Breast epithelium (tissue), 3 donors: ENCODE data around the gene KTI12.

Source experiments
- POLR2A ChIP-seq: fragments of 450-650 bp; IDR thresholded peaks from one replicate; pipeline ENCODE4 v1.6.1; 2016; ENCODE audit warnings: antibody characterized with exemption, mild to moderate bottlenecking, moderate library complexity
- TF ChIP-seq, protein P1 (sequence below), 3 donors: fragments of 450-650 bp; IDR thresholded peaks; one replicate each; pipeline ENCODE4 v1.5.1; 2016 to 2017; ENCODE audit warnings: antibody characterized with exemption in 3 of 3, mild to moderate bottlenecking in 3 of 3, moderate library complexity in 3 of 3

DNA sequence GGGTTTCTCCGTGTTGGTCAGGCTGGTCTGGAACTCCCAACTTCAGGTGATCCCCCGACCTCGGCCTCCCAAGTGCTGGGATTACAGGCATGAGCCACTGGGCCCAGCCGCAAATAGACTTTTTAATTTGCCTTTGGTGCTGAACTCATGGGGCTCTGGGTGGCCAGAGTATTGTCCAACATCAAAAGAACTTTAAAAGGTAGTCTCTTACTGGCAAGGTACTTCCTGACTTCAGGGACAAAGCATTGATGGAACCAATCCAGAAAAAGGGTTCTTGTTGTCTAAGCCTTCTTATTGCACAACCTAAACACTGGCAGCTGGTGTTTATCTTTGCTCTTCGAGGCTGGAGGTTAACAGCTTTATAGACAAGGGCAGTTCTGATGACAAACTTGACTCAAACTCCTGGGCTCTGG lies 3.8 kb upstream of the KTI12 start:
- no peak for TF ChIP-seq POLR2A
- TF ChIP-seq, protein P1, sequence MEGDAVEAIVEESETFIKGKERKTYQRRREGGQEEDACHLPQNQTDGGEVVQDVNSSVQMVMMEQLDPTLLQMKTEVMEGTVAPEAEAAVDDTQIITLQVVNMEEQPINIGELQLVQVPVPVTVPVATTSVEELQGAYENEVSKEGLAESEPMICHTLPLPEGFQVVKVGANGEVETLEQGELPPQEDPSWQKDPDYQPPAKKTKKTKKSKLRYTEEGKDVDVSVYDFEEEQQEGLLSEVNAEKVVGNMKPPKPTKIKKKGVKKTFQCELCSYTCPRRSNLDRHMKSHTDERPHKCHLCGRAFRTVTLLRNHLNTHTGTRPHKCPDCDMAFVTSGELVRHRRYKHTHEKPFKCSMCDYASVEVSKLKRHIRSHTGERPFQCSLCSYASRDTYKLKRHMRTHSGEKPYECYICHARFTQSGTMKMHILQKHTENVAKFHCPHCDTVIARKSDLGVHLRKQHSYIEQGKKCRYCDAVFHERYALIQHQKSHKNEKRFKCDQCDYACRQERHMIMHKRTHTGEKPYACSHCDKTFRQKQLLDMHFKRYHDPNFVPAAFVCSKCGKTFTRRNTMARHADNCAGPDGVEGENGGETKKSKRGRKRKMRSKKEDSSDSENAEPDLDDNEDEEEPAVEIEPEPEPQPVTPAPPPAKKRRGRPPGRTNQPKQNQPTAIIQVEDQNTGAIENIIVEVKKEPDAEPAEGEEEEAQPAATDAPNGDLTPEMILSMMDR (IDR thresholded peaks at IDR 0.05): no peak
